Measurements from ENCODE around the gene ODAPH. TPM values are rescaled to one million over a fixed set of nuclear protein-coding genes. Genes with fewer than 3 reads are reported as not detected.
"Not testable (repeated sequence)": the region's sequence is repeated elsewhere in the genome, so short reads cannot be mapped to it uniquely, and the experiment has no call there.

Gene ODAPH
- total RNA-seq, 1 donor from 2014 or later, result not detected

- ATAC-seq (peak; percentile 98), DNase-seq (peak; percentile 98)
- intact Hi-C loops (cut with DNase I), result no loop called here
- Histone ChIP-seq H3K36me3 (peaks cover 30% of the 10 kb centered on the region), H3K9me3 (no peaks in the 10 kb centered on the region), H3K27ac (peak within 1 kb of the TSS; percentile 99), H3K27me3 (ENCODE audit: low read depth) (no peaks in the 10 kb centered on the region), H3K4me1 (peaks cover 53% of the 10 kb centered on the region), H3K4me3 (peak within 1 kb of the TSS; percentile 88)
- no peak for TF ChIP-seq CTCF (IDR thresholded peaks at IDR 0.05)
Observed at GRCh38 chr4:75514131-75514948, 41.5 kb upstream of the ODAPH start, which contains the start of the genes RCHY1 and THAP6. Gene RCHY1, minus strand, starts transcription at chr4:75514403. Its CDS starts 117 bp downstream, at chr4:75514286. Gene THAP6, plus strand, starts transcription at chr4:75514473. Its CDS starts 980 bp downstream, at chr4:75515453.

GRCh38 chr4:75514949-75515612, 40.8 kb upstream of the ODAPH start:
- Histone ChIP-seq H3K27me3 (ENCODE audit: low read depth) (no peaks in the 10 kb centered on the region), H3K36me3 (peaks cover 30% of the 10 kb centered on the region), H3K4me3 (peak overlapping the region; percentile 88), H3K9me3 (no peaks in the 10 kb centered on the region), H3K4me1 (peaks cover 52% of the 10 kb centered on the region), H3K27ac (peak overlapping the region; percentile 99)
- ATAC-seq (no peak), DNase-seq (no peak)
- intact Hi-C loops (cut with DNase I), result no loop called here
- TF ChIP-seq CTCF (IDR thresholded peaks at IDR 0.05), result no peak

GRCh38 chr4:75516144-75516543, 39.7 kb upstream of the ODAPH start:
- ATAC-seq (no peak), DNase-seq (no peak)
- intact Hi-C loops (cut with DNase I), result no loop called here
- no peaks in the 10 kb centered on the region for H3K9me3 ChIP-seq
- H3K36me3 ChIP-seq, result peaks cover 30% of the 10 kb centered on the region
- no peak overlapping the region for H3K4me3 ChIP-seq
- no peak for TF ChIP-seq CTCF (IDR thresholded peaks at IDR 0.05)
- H3K27me3 ChIP-seq (ENCODE audit: low read depth), result no peaks in the 10 kb centered on the region
- no peak overlapping the region for H3K27ac ChIP-seq
- H3K4me1 ChIP-seq, result peaks cover 41% of the 10 kb centered on the region

- DNase-seq; intact Hi-C loops (cut with DNase I); H3K4me3 ChIP-seq; H3K27ac ChIP-seq; ATAC-seq; H3K27me3 ChIP-seq (ENCODE audit: low read depth); H3K9me3 ChIP-seq: not testable (repeated sequence)
- H3K4me1 ChIP-seq, result peaks cover 15% of the 10 kb centered on the region
- H3K36me3 ChIP-seq, result peaks cover 52% of the 10 kb centered on the region
Observed at GRCh38 chr4:75519452-75519851, 36.4 kb upstream of the ODAPH start.

- H3K36me3 ChIP-seq, result peaks cover 65% of the 10 kb centered on the region
- ATAC-seq (no peak), DNase-seq (no peak)
- H3K27ac ChIP-seq, result no peak overlapping the region
- H3K4me3 ChIP-seq, result no peak overlapping the region
- TF ChIP-seq CTCF (IDR thresholded peaks at IDR 0.05), result no peak
- H3K9me3 ChIP-seq, result no peaks in the 10 kb centered on the region
- no peaks in the 10 kb centered on the region for H3K4me1 ChIP-seq
- no peaks in the 10 kb centered on the region for H3K27me3 ChIP-seq (ENCODE audit: low read depth)
- intact Hi-C loops (cut with DNase I), result no loop called here
Observed at GRCh38 chr4:75525086-75525485, 30.8 kb upstream of the ODAPH start.

- Histone ChIP-seq H3K27me3 (ENCODE audit: low read depth) (no peaks in the 10 kb centered on the region), H3K36me3 (peaks cover 73% of the 10 kb centered on the region), H3K4me1 (no peaks in the 10 kb centered on the region), H3K9me3 (no peaks in the 10 kb centered on the region), H3K27ac (no peak overlapping the region), H3K4me3 (no peak overlapping the region)
- no peak for TF ChIP-seq CTCF (IDR thresholded peaks at IDR 0.05)
- ATAC-seq (no peak), DNase-seq (no peak)
- intact Hi-C loops (cut with DNase I), result no loop called here
Observed at GRCh38 chr4:75525910-75526309, 30.0 kb upstream of the ODAPH start.

All from lower lobe of right lung (tissue), 2 donors.